B cell (primary cell): ENCODE data around the gene ARRDC1. TPM values are rescaled to one million over a fixed set of nuclear protein-coding genes. Genes with fewer than 3 reads are reported as not detected.

Experiments
- ATAC-seq: fragments of 200-7000 bp; cut with Tn5 transposase; one replicate; pipeline ENCODE4 v1.10.0; 2021; ENCODE audit warnings: low read depth, mild to moderate bottlenecking, moderate number of reproducible peaks, moderate library complexity
- CTCF ChIA-PET: fragments of 350-600 bp; sonication (Branson Sonifier 250); formaldehyde crosslinking; loops from one replicate; lab custom pipeline; 2021; ENCODE audit warnings: antibody characterized with exemption, inconsistent platforms; lab: Charles Lee
- POLR2A ChIA-PET: fragments of 350-600 bp; sonication (Branson Sonifier 250); formaldehyde crosslinking; loops from one replicate; lab custom pipeline; 2021; ENCODE audit warnings: antibody characterized with exemption; lab: Charles Lee
- DNase-seq: peaks from one replicate; pipeline ENCODE4 v3.0.0; 2013
- H2AFZ ChIP-seq: 2 replicates; pipeline ENCODE4 v1.6.1; 2012; ENCODE audit warnings: mild to moderate bottlenecking, low read depth, low read length; ENCODE audit not compliant: insufficient read depth, poor library complexity, severe bottlenecking
- H3K27ac ChIP-seq, 2 donors: 1 replicate in 1 of 2; 2 replicates in 1 of 2; pipeline ENCODE4 v1.5.1; 2012 to 2013; ENCODE audit warnings: low read length in 2 of 2, mild to moderate bottlenecking in 2 of 2, moderate library complexity in 1 of 2
- H3K27me3 ChIP-seq, 4 experiments: fragments of 200-600 bp in 1 of 4; sonication (generic) in 1 of 4; replicated peaks in 1 of 4; 1 replicate in 2 of 4; 2 replicates in 2 of 4; pipeline versions ENCODE4 v1.6.1 to v1.7.0; 2013 to 2016; ENCODE audit warnings: low read length in 3 of 4, mild to moderate bottlenecking in 2 of 4, mixed read lengths in 1 of 4, moderate library complexity in 1 of 4; ENCODE audit not compliant: insufficient read depth in 4 of 4, control insufficient read depth in 3 of 4; ENCODE audit errors: control extremely low read depth in 1 of 4
- H3K36me3 ChIP-seq, 2 experiments: replicated peaks in 1 of 2; 1 replicate in 1 of 2; 2 replicates in 1 of 2; pipeline versions ENCODE4 v1.6.1 to v1.7.1; 2013; ENCODE audit warnings: low read length in 1 of 2; ENCODE audit not compliant: insufficient read depth in 2 of 2, control insufficient read depth in 1 of 2; ENCODE audit errors: control extremely low read depth in 1 of 2, extremely low read depth in 1 of 2
- H3K4me1 ChIP-seq, 2 donors: fragments of 200-600 bp in 1 of 2; sonication (generic) in 1 of 2; 1 replicate in 1 of 2; 2 replicates in 1 of 2; pipeline versions ENCODE4 v1.5.1 to v1.6.1; 2013 to 2017; ENCODE audit warnings: low read length in 2 of 2; ENCODE audit not compliant: control insufficient read depth in 2 of 2, insufficient read depth in 2 of 2
- H3K4me2 ChIP-seq: replicated peaks from 2 replicates; pipeline ENCODE3; 2012; ENCODE audit warnings: mild to moderate bottlenecking, low read depth, low read length; ENCODE audit not compliant: poor library complexity, severe bottlenecking
- H3K4me3 ChIP-seq, 5 experiments: fragments of 200-600 bp in 1 of 5; sonication (generic) in 1 of 5; 1 replicate in 3 of 5; 2 replicates in 2 of 5; pipeline versions ENCODE4 v1.5.1 to v1.7.0; 2011 to 2016; ENCODE audit warnings: low read length in 4 of 5, mild to moderate bottlenecking in 4 of 5, low read depth in 2 of 5, control low read depth in 1 of 5, moderate library complexity in 1 of 5; ENCODE audit not compliant: insufficient read depth in 1 of 5; ENCODE audit errors: control extremely low read depth in 1 of 5, extremely low read depth in 1 of 5
- H3K79me2 ChIP-seq: fragments of 200-600 bp; sonication (generic); one replicate; pipeline ENCODE4 v1.6.0; 2016; ENCODE audit warnings: low read length; ENCODE audit not compliant: control insufficient read depth, insufficient read depth
- H3K9ac ChIP-seq: fragments of 200-600 bp; sonication (generic); 2 replicates; pipeline ENCODE4 v1.6.1; 2017; ENCODE audit warnings: mild to moderate bottlenecking, low read length, moderate library complexity
- H3K9me3 ChIP-seq, 3 donors: one replicate each; pipeline versions ENCODE4 v1.6.1 to v1.7.1; 2013; ENCODE audit warnings: low read length in 2 of 3; ENCODE audit not compliant: control insufficient read depth in 2 of 3, insufficient read depth in 1 of 3; ENCODE audit errors: control extremely low read depth in 1 of 3
- H4K20me1 ChIP-seq: 2 replicates; pipeline ENCODE4 v1.6.0; 2012; ENCODE audit warnings: mild to moderate bottlenecking, low read length; ENCODE audit not compliant: insufficient read depth, control insufficient read depth, poor library complexity, severe bottlenecking
- H3K27ac Mint-ChIP-seq: one replicate; pipeline ENCODE4 v1.8.0; 2021; ENCODE audit warnings: mixed read lengths
- H3K27me3 Mint-ChIP-seq: one replicate; pipeline ENCODE4 v1.8.0; 2021; ENCODE audit warnings: mixed read lengths
- H3K4me1 Mint-ChIP-seq: one replicate; pipeline ENCODE4 v1.8.0; 2021; ENCODE audit warnings: mixed read lengths
- H3K4me3 Mint-ChIP-seq: one replicate; pipeline ENCODE4 v1.8.0; 2021; ENCODE audit warnings: mixed read lengths
- H3K9me3 Mint-ChIP-seq: one replicate; pipeline ENCODE4 v1.8.0; 2022; ENCODE audit warnings: mixed read lengths; ENCODE audit not compliant: insufficient read depth
- EZH2 ChIP-seq: IDR thresholded peaks from 2 replicates; pipeline ENCODE4 v1.6.1; 2012; ENCODE audit warnings: borderline replicate concordance, low read depth, mild to moderate bottlenecking, moderate library complexity, low read length; ENCODE audit not compliant: insufficient read depth, poor library complexity, severe bottlenecking
- WGBS: methylation state at CpG from one replicate; pipeline ENCODE4 v1.1.5; 2013; ENCODE audit warnings: missing lambda C conversion rate; ENCODE audit not compliant: insufficient coverage; 5-methylcytosine and 5-hydroxymethylcytosine counted together
- intact Hi-C: fragments of 100-400 bp; cut with micrococcal nuclease; formaldehyde crosslinking; loops from one replicate; pipeline ENCODE4 v1.10.0; 2022
- polyA minus RNA-seq: library from RNA; depleted of rRNA, polyadenylated mRNA; stranded (reverse); fragments of >200 nt; gene quantifications from 2 replicates; pipeline ENCODE4 v1.2.3, GENCODE V29; 2012
- polyA plus RNA-seq: library from polyadenylated mRNA; depleted of rRNA; stranded (reverse); fragments of >200 nt; gene quantifications from 2 replicates; pipeline ENCODE4 v1.2.3, GENCODE V29; 2012
- total RNA-seq, 2 donors: library from RNA; stranded (reverse); fragments of 120-200 nt in 1 of 2; gene quantifications; 1 replicate in 1 of 2; 2 replicates in 1 of 2; pipeline versions ENCODE4 v1.2.3 to v1.2.4, GENCODE V29; 2013 to 2022
- TF ChIP-seq, protein P1 (sequence below): fragments of 200-600 bp; IDR thresholded peaks from one replicate; pipeline ENCODE4 v1.8.0; 2022; ENCODE audit warnings: antibody characterized with exemption, mild to moderate bottlenecking

Gene ARRDC1, protein sequence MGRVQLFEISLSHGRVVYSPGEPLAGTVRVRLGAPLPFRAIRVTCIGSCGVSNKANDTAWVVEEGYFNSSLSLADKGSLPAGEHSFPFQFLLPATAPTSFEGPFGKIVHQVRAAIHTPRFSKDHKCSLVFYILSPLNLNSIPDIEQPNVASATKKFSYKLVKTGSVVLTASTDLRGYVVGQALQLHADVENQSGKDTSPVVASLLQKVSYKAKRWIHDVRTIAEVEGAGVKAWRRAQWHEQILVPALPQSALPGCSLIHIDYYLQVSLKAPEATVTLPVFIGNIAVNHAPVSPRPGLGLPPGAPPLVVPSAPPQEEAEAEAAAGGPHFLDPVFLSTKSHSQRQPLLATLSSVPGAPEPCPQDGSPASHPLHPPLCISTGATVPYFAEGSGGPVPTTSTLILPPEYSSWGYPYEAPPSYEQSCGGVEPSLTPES
- total RNA-seq: 89.2 and 96.6 TPM in 2 replicates
- 42.6 TPM for total RNA-seq (2013)
- 227 and 258 TPM in 2 replicates for polyA plus RNA-seq
- polyA minus RNA-seq: 57.1 and 96.3 TPM in 2 replicates

DNA sequence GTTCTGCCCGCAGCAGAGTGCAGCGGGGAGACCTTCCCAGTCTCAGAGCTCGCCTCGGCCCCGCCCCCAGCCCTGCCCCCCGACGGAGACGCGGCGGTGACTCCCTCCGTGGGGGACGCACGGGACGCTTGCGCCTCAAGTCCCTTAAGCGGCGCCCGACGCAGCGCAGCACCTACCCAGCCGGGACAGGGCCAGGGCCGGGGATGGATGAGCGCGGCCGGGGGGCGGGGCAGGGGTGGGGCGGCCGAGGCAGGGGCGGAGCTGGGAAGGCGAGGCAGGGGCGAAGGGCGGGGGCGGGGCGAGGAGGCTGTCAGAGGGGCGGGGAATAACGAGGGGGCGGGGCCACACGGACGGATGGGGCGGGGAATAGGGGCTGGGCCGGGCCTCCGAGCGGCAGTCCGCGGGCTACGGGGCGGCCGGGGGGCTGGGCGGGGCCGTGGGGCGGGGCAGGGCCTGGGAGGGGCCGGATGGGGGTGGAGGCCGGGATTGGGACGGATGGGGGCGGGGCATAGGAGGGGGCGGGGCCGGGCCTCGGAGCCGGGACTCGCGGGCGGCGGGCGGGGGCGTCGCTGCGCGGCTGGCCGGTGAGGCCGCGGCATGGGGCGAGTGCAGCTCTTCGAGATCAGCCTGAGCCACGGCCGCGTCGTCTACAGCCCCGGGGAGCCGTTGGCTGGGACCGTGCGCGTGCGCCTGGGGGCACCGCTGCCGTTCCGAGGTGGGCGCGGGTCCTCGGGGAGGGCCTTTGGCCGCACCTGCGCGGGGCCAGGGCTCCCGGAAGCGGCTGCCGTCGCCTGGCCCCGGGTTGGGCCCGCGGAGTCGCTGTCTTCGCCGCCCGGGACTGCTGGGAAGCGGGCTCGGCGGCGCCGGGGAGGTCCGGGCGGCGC, at the start of gene ARRDC1:
TSS of gene ARRDC1 (plus strand) at position 566 of the 884 bp plus-strand sequence. CDS start at position 598, 32 bp downstream.
- ChIA-PET POLR2A (interaction anchor here (0.6 to 1.1 kb wide), 6 partner anchors 12 to 365 kb away, joined by 3 to 7 read pairs (median 4); partner anchors contain the start of genes DPH7, EHMT1, TUBB4B and ZMYND19), CTCF (no interaction called here)
- Mint-ChIP-seq H3K27me3 (no peaks in the 10 kb centered on the region), H3K4me1 (peaks cover 21% of the 10 kb centered on the region), H3K27ac (peak within 1 kb of the TSS; percentile 65), H3K9me3 (no peaks in the 10 kb centered on the region), H3K4me3 (peak within 1 kb of the TSS; percentile 86)
- peak; percentile 86 for ATAC-seq
- Histone ChIP-seq H3K79me2 (peaks cover 42% of the 10 kb centered on the region), H4K20me1 (peaks cover 38% of the 10 kb centered on the region), H3K4me3 (peak within 1 kb of the TSS; percentile 34 to 74 (median 60)), H3K36me3 (peaks cover 0 to 4% of the 10 kb centered on the region in 2 experiments), H3K4me2 (peak within 1 kb of the TSS; percentile 96), H2AFZ (peak within 1 kb of the TSS; percentile 76), H3K9me3 (no peaks in the 10 kb centered on the region), H3K27me3 (no peaks in the 10 kb centered on the region), H3K9ac (peak within 1 kb of the TSS; percentile 79), H3K27ac (peak within 1 kb of the TSS in 1 of 2 donors; percentile 61), H3K4me1 (peaks cover 12 to 25% of the 10 kb centered on the region in 2 donors)
- intact Hi-C loops: loop anchor here (1.0 to 5.0 kb wide), 6 partner anchors 13 to 815 kb away; partner anchors contain the start of genes DPH7, MRPL41, RNF208 and TMEM141
- TF ChIP-seq EZH2: no peak
- TF ChIP-seq, protein P1, sequence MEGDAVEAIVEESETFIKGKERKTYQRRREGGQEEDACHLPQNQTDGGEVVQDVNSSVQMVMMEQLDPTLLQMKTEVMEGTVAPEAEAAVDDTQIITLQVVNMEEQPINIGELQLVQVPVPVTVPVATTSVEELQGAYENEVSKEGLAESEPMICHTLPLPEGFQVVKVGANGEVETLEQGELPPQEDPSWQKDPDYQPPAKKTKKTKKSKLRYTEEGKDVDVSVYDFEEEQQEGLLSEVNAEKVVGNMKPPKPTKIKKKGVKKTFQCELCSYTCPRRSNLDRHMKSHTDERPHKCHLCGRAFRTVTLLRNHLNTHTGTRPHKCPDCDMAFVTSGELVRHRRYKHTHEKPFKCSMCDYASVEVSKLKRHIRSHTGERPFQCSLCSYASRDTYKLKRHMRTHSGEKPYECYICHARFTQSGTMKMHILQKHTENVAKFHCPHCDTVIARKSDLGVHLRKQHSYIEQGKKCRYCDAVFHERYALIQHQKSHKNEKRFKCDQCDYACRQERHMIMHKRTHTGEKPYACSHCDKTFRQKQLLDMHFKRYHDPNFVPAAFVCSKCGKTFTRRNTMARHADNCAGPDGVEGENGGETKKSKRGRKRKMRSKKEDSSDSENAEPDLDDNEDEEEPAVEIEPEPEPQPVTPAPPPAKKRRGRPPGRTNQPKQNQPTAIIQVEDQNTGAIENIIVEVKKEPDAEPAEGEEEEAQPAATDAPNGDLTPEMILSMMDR: no peak
- peak; percentile 93 for DNase-seq
- WGBS: under 1% methylated on average over 77 of the region's 111 CpGs
